ENCODE results near the gene INSYN2B.

DNA sequence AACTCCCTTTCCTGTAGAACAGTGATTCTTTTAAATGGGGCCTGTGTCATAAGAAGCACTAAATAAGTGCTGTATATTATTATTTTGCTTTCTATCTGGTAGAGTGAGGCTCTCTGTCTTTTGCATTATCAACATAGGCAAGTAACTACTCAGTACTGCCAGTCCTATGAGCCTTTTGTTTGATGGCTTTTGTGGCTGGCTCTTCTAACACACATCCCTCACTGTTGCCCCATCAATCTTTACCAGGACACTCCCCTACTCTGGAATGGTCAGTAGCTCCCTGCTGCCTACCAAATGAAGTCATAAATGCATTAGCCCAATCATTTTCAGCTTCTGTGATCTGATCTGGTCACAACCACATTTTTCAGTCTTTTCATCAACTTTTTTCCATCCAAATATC is 137.6 kb downstream of the INSYN2B start:
- TF ChIP-seq, protein P1, sequence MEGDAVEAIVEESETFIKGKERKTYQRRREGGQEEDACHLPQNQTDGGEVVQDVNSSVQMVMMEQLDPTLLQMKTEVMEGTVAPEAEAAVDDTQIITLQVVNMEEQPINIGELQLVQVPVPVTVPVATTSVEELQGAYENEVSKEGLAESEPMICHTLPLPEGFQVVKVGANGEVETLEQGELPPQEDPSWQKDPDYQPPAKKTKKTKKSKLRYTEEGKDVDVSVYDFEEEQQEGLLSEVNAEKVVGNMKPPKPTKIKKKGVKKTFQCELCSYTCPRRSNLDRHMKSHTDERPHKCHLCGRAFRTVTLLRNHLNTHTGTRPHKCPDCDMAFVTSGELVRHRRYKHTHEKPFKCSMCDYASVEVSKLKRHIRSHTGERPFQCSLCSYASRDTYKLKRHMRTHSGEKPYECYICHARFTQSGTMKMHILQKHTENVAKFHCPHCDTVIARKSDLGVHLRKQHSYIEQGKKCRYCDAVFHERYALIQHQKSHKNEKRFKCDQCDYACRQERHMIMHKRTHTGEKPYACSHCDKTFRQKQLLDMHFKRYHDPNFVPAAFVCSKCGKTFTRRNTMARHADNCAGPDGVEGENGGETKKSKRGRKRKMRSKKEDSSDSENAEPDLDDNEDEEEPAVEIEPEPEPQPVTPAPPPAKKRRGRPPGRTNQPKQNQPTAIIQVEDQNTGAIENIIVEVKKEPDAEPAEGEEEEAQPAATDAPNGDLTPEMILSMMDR (IDR thresholded peaks at IDR 0.05), result no peak
- TF ChIP-seq EZH2 (IDR thresholded peaks at IDR 0.05) (no peak), EZH2phosphoT487 (IDR thresholded peaks at IDR 0.05) (no peak)

Measured in neural progenitor cell (in vitro differentiated cells).